Ovary (tissue), 3 donors: ENCODE measurements around the gene PSMG3.

Experiments
- CTCF ChIP-seq, 3 donors: fragments of 450-650 bp in 2 of 3; fragments of 200-600 bp in 1 of 3; IDR thresholded peaks; one replicate each; pipeline versions ENCODE4 v1.5.1 to v1.8.0; 2016 to 2022; ENCODE audit warnings: antibody characterized with exemption in 3 of 3, mild to moderate bottlenecking in 1 of 3
- EP300 ChIP-seq: sonication (generic); formaldehyde crosslinking; IDR thresholded peaks from one replicate; pipeline ENCODE4 v1.6.1; 2017; ENCODE audit warnings: antibody characterized with exemption
- POLR2A ChIP-seq: fragments of 450-650 bp; IDR thresholded peaks from one replicate; pipeline ENCODE4 v1.6.1; 2017; ENCODE audit warnings: antibody characterized with exemption, mild to moderate bottlenecking, moderate library complexity
- donor health status: DM: no; HTN: no; CAD: no.

- TF ChIP-seq CTCF (IDR thresholded peaks at IDR 0.05) (no peak), POLR2A (no peak), EP300 (no peak)
These were observed 35.3 kb downstream of the PSMG3 start for GRCh38 chr7:1534330-1535099.
